Measurements from ENCODE around the gene RANBP3L.

DNA sequence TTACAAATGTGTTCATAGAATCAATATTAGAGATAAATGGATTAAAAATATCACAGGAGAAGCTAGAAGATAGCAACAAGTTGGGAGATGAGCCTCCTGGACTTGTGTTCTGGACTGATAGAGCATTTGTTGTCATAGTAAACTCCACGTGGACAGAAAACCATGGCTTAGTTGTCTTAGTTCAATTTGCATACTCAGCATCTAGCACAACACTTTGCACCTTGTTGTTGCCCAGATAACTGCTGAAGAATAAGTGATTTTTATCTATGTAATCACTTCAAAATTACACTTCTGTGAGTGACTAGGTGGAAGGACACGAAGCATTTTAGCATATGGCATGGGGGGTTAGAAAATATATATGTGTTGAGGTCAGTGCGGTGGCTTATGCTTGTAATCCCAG is 4.0 kb downstream of the RANBP3L start:
- TF ChIP-seq RFX5 (IDR thresholded peaks at IDR 0.05; ENCODE audit: low read depth, low read length) (no peak), NFYB (IDR thresholded peaks at IDR 0.05; ENCODE audit: insufficient read depth, low read depth, low read length) (no peak), POLR2A (IDR thresholded peaks at IDR 0.05; ENCODE audit: low read depth, low read length) (no peak), MXI1 (IDR thresholded peaks at IDR 0.05; ENCODE audit: low read depth, low read length) (no peak), YY1 (IDR thresholded peaks at IDR 0.05; ENCODE audit: low read depth, low read length) (no peak), CBFB (IDR thresholded peaks at IDR 0.05; ENCODE audit: low read depth) (no peak), RELA (IDR thresholded peaks at IDR 0.05; ENCODE audit: borderline replicate concordance, partially characterized antibody) (no peak), FOS (IDR thresholded peaks at IDR 0.05; ENCODE audit: borderline replicate concordance, extremely low read depth, insufficient read length) (no peak), POU2F2 (IDR thresholded peaks at IDR 0.05; ENCODE audit: borderline replicate concordance, low read depth, low read length) (no peak)
- TF ChIP-seq, protein P1, sequence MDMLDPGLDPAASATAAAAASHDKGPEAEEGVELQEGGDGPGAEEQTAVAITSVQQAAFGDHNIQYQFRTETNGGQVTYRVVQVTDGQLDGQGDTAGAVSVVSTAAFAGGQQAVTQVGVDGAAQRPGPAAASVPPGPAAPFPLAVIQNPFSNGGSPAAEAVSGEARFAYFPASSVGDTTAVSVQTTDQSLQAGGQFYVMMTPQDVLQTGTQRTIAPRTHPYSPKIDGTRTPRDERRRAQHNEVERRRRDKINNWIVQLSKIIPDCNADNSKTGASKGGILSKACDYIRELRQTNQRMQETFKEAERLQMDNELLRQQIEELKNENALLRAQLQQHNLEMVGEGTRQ (IDR thresholded peaks at IDR 0.05; ENCODE audit: borderline replicate concordance, low read depth, low read length): no peak
- TF ChIP-seq, protein P2, sequence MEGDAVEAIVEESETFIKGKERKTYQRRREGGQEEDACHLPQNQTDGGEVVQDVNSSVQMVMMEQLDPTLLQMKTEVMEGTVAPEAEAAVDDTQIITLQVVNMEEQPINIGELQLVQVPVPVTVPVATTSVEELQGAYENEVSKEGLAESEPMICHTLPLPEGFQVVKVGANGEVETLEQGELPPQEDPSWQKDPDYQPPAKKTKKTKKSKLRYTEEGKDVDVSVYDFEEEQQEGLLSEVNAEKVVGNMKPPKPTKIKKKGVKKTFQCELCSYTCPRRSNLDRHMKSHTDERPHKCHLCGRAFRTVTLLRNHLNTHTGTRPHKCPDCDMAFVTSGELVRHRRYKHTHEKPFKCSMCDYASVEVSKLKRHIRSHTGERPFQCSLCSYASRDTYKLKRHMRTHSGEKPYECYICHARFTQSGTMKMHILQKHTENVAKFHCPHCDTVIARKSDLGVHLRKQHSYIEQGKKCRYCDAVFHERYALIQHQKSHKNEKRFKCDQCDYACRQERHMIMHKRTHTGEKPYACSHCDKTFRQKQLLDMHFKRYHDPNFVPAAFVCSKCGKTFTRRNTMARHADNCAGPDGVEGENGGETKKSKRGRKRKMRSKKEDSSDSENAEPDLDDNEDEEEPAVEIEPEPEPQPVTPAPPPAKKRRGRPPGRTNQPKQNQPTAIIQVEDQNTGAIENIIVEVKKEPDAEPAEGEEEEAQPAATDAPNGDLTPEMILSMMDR (IDR thresholded peaks at IDR 0.05 in 2 of 3, conservative IDR thresholded peaks at IDR 0.05 in 1 of 3; ENCODE audit: control insufficient read depth in 2 of 3, extremely low read depth in 1 of 3, insufficient read depth in 1 of 3, low read depth in 3 of 3, low read length in 3 of 3): no peak
